NCI-H1092 (cell line): Measurements from ENCODE around the gene PLEKHG7.

Experiments
- DNase-seq: peaks from one replicate; lab custom pipeline; 2025; lab: John Stamatoyannopoulos, UW

PLEKHG7 gene

DNA sequence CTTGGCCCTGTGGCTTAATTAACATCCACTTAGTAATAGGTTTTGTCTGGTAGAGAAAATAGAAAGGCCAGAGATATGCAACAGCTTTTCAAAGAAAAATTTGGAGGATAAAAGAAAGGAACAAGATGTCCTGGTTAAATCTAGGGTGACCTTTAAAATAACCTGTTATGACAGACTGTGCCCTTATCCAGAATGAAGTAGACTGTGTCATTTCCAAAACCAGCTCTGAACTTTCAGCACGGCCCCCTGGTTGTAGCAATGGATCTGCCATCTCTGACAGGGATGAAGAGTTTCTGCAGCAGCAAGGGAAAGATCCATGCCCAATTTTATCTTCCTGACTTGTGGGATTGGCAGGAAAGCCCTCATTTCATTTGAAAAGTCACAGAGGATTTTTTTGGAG is 5.1 kb downstream of the PLEKHG7 start:
- no peak for DNase-seq

DNA sequence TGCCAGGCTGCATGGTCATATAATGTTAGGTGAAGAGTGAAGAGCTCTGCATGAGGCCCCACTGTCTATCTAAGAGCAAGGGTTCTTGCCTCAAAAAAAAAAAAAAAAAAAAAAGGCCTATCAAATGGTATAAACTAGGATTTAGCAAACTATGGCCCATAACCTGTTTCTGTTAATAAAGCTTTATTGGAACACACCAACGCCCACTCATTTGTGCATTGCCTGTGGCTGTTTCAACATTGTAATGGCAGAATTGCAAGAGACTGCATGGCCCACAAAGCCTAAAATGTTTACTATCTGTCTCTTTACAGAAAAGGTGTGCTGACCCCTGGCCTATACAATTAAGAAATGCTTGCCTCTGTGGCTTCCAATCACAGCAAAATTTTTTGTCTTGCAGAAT is 12.8 kb downstream of the PLEKHG7 start:
- no peak for DNase-seq

DNA sequence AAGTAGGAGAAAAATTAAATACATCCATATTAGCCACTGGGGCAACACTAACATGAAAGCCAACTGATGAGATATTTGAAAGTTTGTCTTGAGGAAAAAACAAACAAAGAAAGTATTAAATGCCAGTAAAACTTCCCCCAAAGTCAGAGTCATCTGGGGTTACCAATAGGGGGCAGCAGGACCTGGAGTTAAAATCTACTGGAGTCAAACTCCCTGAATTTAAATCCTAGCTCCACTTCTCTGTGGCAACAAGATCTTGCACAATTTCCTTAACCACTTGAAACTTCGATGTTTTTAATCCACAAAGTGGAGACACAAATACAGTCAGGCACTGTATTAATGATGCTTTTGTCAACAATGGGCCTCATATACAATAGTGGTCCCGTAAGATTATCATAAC is 14.4 kb downstream of the PLEKHG7 start:
- no peak for DNase-seq

DNA sequence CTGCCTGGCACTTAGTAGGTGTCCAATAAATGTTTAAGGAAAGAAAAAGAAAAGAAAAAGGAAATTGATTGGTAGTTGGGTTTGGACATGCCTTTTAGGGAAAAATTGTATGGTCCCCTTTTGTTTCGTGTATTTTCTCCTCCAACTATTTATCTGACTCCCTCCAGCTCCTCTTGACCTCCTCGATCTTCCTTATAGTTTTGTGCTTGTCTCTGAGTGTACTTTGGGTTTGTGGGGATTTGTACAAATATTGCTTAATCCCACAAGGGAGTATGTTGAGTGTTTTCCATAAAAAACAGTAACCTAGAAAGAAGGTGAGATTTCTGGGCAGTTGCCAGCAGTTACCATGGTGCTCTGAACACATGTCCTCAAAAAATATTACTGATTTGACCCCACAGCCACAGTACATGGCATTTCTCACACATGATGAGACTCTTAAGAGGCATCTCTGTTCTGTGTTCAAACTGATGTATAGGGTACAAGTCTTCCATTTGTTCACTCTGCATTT is 15.7 kb downstream of the PLEKHG7 start:
- DNase-seq: no peak

DNA sequence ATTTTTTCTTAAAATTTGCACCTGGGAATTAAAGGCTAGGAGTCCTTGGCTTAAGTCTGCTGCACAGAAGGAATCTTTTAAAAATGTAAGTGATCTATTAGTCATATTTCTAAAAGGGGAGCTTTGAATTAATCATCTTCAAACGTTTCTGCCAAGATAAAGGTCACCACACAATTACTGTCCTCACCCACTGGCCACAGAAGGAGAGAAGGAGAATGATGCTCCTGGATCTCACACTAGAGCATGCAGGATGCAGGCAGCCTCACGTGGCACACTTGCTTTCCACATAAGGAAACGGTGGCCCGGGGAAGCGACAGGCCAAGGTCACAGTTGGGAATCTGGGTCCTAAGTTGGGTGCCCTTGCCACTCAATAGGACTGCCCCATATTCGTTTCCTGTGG is 16.9 kb downstream of the PLEKHG7 start:
- no peak for DNase-seq

DNA sequence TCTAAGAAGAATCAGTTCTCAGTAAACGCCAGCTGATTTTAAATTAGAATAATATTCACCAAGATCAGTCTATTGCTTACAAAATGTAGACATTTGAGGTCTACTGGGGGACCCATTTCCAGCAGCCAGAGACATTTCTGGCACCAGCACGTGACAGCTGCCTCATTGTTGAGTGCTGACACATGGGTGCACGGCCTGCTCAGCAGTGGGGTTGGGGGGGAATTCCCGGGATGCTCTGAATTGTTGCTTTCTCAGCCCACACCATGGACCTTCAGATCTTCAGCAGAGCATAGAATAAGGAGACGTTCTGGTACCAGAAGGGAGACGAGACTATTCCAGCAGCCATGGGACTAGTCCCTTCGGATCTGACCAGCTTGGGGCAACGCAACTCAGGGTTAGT is 18.3 kb downstream of the PLEKHG7 start:
- no peak for DNase-seq

DNA sequence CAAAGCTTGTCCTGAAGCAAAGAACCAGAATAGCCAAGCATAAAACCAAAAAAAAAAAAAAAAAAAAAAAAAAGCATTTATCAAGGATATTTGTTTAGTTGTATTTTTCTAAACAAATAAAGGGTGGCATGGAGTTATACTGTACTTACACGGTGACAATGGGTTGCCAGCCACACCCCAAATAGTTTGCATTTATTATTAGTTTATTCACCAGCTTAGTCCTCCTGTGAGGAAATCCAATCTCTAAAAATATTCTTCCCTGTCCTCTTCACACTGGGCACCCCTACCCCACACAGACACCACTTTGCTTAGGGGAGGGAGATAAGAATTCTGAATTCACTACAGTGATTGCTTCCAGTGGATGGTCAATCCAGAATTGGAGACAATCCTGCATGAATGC is 18.9 kb downstream of the PLEKHG7 start:
- DNase-seq: no peak

DNA sequence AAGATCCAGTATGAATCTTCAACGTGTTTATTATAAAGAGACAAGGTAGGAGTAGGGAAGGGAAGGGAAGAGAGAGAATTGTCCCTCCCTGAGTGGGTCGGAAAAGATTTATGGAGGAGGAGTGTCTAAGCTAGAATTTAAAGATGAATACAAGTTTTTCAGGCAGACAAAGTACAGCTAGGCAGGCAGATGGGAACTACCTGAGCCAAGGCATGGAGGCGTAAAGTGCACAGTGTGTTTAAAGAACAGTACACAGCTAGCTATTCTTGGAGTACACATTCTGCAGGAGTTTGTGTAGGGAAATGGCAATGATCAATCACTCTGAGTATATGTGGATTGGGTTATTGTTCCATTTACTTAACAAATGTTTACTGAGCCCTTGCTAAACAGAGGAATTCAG is 20.1 kb downstream of the PLEKHG7 start:
- DNase-seq: no peak

DNA sequence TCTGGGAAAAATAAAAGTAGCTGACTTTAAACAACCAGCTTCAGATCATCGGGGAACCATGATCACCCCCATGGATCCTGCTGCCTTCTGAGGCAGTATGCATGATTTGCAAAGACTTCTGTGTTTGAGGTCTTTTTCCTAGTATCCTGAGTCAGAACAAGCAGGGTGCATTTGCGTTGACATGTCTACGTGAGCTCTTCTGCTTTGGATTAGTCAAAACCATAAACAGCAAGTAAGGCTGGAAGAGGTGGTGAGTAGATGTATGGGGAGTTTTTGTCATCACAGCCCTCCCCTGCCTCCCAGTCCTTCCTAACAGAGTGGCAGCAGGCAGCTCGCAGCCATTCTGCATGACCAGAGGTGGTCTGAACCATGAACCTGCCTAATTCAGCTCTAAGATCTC is 24.1 kb downstream of the PLEKHG7 start:
- DNase-seq: no peak

DNA sequence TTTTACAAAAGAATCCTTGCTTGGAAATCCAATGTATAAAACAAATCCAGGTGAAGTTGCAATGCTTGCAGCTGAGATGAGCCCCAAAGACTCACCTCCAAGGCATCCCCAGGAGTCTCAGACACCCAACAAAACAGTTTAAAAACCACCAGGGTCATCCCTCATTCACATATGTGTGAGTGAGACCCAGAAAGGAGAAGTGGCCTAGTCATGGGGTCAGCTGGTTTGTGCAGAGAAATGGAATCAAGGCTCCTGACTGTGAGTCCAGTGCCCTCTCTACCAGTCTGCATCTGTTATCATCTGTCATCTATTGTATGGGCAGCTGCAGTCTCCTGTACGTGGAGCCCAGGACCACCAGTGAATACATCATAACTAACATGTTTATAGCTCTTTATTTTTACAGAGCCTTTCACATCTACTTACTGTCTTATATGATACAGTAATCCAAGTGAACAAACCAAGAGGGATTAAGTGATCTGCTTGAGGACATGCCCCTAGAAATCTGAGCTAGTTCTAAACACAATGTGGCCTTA is 27.1 kb downstream of the PLEKHG7 start:
- no peak for DNase-seq

DNA sequence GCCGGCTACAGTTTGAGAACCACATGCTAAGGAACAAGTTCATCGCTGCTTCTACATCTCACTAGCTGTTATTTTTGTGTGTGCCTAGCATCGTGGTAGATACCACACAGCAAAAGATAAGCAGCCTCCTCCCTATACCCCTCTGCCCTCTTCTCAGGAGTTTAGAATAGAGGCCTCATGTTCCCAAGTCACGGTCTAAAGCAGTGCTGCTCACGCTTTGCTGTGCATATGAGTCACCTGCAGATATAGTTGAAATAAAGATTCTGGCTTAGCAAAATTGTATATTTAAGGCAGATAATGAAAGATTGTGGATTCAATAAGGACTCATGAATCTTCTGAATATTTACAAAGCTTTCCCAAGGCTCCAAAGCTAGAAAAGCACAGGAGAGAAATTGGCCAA is 28.0 kb downstream of the PLEKHG7 start:
- DNase-seq: no peak

DNA sequence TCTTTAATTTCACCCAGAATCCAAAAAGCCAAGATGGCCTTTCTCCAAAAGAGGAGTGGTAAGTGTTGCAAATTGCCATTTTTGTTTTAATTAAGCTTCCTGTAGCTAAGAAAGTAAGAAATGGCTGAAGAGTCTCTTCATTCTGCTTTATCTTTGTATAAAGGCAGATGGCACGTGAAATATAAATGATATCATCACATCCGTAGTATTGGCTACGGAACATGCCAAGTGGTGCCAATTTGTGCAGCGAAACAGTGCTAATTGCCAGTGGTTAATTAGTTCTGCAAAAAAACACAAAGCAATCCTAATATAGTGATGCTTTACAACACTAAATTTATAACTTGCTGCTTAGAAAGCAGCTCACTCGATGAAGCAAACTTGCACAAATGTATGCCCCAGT is 29.4 kb downstream of the PLEKHG7 start:
- no peak for DNase-seq

DNA sequence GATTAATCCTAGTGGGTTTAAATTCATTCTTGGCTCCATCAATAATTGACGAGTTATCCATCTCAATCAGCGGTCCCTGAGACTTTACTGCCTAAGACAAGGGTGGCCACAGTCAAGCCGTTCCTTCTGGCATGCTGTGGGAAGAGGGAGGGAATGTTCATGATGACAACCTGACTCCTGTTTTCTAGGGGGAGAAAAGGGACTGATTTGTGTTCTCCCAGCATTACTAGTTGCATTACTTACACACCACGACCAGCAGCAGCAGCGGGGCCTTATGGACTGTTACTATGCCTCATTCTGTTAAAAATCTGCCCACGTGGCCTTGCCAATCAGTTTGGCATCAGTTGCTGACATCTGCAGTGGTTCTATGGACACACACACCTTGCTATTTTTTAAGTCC is 29.9 kb downstream of the PLEKHG7 start:
- DNase-seq: no peak

DNA sequence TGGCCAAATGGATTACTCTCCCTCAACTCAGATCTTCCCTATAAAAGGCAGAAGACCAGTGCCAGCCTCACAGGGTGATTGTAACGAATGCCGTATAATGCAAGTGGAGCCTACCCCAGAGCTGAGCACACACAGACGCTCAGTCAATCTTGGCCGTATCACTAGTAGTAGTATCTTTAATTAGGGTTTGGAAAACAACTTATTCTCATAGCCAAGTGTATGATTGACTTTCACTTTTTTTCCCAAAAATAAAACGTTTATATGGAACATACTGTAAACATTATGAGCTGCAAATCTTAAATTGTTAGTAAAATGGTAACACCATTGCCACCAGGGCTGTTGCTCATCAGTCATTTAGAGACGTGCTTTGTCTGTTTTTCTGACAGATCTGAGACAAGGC is 30.4 kb downstream of the PLEKHG7 start:
- DNase-seq: no peak

DNA sequence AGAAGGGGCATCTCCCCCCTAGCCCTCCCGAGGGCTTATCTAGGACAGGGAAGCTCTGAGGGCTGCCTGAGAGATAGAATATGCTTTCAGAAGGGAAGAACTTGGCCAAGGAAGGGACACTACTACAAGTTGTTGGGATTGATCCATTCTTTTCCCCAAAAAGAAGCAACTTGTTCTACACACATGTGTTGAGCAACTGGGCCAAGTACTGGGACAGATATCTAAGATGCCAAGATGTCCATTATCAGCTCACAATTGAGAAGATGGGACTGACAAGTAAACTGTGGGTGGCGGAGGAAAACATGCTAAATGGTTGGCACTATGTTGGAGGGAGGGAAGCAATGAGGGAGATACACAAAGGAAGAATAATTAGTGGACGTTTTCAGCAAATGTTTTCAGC is 30.9 kb downstream of the PLEKHG7 start:
- DNase-seq: no peak

DNA sequence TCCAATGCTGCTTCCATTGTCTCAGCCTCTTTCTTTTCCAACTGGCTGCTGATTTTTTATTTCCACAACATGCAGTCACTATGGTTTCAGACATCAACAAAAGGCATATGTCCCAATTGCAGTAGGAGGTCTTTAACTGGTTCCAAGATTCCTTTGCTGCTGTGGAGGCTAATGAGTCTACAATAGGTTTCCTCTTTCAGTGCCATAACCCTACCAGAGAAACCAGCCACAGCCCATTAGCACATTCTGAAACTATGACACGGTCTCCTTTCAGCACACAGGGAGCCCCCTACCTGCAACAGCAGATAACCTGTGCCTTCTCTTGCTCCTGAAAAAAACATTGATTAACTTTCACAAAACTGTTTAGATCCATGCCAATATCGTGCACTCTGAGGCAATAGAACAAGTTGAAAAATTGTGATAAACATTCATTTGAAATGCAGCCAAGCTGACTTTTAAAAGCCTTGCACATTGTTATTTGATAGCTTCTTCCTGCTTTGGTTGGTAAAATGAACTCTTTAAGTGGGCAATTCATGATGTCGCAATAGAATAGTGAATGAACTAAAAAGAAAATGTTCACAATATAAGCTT is 32.4 kb downstream of the PLEKHG7 start:
- peak; percentile 8 for DNase-seq

DNA sequence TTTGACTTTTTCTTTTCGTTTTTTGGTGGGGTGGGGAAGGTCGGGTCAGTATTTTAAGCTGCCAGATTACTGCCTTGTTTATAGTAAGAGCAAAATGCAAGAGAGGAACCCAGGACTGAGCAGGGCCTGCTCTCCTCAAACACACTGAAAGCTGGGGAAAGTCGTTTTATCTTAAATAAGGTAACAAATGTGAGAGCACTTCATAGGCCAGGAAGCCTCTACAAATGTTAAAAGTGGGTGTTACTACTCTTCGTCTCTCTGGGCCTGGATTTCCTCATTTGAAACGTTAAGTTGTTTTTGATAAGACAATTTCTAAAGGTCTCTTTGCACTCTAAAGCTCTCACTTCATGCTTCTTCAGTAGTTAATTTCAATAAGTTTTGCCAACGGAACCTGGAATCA is 33.8 kb downstream of the PLEKHG7 start:
- no peak for DNase-seq

DNA sequence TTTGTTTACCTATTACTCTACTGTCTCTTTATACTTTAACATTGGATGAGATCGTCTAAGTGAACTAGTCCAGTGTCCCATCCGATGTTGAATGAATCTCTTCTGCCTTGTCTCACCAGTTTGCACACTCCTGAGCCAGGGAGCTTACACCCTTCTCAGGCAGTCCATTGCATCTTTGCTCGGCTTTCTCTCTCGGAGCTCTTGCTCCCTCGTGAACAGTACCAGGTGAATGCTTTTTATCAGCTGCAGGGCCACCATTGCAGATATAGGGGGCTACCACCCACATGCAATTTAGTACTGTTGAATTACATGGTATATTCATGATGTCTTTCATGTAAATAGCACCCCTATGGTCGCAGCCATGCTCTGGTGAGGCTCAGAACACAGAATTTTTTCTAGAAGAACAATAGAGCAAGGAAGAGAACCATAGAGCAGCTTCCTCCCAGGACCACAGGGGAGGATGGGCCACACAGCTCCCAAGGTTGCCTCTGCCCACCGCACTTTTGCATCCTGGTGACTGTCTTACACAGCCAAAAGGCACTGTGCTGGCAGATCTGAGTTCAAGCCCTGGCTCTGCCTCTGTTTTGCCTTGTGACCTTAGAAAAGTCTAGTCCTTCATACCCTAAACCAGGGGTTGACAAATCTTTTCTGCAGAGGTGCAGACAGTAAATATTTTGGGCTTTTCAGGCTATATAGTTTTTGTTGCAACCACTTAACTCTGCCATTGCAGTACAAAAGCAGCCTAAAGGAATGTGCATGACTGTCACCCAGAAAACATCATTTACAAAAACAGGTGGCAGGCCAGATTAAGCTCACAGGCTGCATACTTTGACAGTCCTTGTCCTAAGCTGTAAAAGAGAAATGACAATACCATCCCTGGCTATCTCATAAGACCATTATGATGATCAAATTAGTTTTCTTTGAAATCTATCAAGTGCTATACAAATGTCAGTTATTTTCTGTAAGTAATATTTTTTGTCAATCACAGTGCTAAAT is 35.4 kb downstream of the PLEKHG7 start:
- DNase-seq: no peak

DNA sequence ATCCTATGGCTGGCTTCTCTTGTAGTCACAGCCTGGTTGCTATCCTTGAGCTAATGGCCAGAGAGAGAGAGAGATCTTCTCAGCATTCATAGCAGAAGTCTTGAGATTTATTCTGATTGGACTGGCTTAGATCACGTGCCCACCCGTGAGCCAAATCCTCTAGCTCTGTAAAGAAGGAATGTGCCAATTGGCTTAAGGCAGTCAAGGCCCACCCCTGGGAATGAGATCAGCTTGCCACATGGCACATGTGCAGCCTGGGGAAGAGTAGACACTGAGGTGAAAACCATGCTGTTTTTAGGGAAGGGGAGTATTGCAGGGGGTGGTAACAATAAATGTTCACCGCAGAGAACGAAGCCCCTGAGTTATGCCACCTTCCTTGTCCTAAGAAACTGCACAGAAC is 36.3 kb downstream of the PLEKHG7 start:
- no peak for DNase-seq

DNA sequence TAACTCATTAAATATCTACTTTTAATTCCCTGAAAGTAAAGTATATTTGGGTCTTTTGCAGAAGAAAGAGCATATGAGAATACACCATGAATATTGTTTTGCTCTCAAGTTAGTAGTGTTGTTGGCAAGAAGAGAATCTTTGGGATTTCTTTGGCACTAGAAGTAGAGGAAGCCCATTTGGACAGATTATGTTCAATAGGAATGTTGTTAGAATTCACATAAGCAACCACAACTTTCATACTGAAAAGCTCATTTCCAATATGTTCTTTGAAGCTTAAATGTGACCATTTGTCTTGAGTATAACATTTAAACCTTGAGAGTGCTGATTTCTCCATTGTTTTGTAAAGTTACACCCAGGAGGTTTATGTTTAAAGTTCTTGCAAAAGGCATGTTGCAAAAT is 37.6 kb downstream of the PLEKHG7 start:
- no peak for DNase-seq

DNA sequence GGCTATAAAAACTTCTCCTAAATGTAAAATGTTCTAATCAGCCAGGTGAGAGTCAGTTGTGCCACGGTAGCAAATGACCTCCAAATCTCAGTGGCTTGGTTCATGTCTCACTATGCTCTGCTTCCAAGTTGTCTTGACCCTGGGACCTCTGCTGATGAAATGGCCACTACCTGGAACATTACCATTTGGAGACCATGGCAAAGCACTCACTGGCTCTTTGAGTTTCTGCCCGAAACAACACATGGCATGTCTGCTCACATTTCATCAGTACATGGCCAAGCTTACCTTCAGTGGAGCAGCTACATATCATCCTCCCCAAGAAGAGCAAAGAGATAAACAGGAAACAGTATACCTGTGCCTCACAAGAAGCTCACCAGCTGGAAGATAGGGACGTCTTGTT is 40.2 kb downstream of the PLEKHG7 start:
- DNase-seq: no peak

DNA sequence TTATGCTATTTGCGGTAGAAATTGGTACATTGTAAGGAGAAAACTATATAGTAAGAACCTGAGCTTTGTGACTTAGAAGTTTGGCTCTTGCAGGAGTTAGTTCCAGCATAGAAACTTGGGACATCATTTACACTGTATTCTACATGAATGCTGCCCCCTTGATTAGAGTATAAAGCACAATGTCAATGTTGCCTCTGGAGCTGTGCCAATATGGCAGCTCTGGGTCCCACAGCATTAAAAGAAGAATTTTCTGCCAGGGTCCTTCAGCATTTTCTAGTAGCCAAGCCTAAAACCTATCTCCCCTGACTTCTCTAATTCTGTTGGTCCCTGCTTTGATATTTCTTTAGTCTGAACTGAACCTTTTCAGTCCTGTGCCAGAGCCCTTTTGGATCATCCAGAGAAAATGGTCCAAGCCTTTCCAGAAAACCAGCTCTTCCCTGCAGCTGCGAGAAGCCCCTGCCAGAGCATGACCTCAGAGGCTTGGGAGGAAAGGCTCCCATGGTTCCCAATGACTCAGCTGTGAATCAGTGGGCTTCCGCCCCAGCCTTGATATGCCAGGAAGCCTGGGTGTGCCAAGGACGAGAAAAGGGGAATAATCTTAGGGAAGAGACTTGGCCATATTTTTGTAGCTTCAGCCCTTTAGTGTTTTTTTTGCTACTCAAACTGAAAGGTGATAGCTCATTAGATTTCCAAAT is 43.2 kb downstream of the PLEKHG7 start:
- DNase-seq: peak; percentile 19

DNA sequence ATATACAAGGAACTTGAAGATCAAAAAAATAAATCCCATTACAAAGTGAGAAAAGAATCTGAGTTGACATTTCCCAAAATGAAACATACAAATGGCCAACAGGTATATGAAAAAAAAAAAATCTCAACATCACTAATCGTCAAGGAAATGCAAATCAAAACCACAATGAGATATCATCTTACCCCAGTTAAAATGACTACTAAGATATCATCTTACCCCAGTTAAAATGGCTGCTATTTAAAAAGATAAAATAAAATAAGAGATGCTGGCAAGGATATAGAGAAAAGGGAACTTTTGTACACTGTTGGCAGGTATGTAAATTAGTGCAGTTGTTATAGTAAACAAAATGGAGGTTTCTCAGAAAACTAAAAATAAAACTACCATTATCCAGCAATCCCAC is 44.4 kb downstream of the PLEKHG7 start:
- DNase-seq: no peak
